ENCODE measurements around the gene ACTL6B.

The ACTL6B gene

GRCh38 chr7:100626530-100627237 lies 29.6 kb downstream of the ACTL6B start:
- no peak for FAIRE-seq

DNA sequence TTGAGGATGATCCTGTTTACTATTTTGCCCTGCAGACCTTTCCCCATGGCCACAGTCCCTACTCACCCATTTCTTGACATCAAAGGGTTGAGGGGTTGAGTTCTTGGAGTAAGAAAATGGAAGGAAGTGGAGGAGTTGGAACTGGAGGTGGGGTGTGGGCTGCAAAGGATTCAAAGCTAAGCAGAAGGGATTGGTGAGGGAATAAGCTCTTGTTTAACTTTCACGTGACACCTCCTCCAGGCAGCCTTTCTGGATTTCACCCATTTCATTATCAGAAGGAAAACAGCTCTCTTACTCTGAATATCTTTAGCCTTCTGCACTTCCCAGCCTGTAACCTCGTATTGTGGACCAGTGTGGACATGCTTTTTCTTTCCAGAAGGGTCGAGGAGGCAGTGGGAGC lies 30.2 kb downstream of the ACTL6B start:
- FAIRE-seq, result no peak

GRCh38 chr7:100623951-100624824 lies 32.1 kb downstream of the ACTL6B start:
- FAIRE-seq, result no peak

GRCh38 chr7:100621554-100621953 lies 34.7 kb downstream of the ACTL6B start:
- no peak for FAIRE-seq

DNA sequence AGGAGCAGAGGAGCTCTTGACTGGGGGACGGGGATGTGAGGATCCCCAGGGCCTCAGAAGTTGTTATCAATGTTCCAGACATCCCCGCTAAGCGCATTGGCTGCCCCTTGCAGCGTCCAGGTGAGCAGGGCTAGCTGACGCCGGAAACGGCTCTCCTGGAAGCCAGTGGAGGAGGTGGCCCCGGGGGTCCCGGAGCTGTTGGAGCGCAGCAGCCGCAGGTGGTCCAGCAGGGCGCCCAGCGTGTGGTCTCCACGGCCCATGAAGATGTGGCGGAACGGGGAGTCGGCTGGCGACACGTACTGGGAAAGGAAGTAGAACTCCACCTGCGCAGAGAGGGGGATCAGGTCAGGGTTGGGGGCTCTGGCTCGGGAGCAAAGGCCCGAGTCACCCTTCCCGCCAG lies 35.4 kb downstream of the ACTL6B start:
- no peak for FAIRE-seq

GRCh38 chr7:100620239-100620638 lies 36.0 kb downstream of the ACTL6B start:
- FAIRE-seq, result no peak

GRCh38 chr7:100614308-100614861 lies 41.9 kb downstream of the ACTL6B start:
- no peak for FAIRE-seq

DNA sequence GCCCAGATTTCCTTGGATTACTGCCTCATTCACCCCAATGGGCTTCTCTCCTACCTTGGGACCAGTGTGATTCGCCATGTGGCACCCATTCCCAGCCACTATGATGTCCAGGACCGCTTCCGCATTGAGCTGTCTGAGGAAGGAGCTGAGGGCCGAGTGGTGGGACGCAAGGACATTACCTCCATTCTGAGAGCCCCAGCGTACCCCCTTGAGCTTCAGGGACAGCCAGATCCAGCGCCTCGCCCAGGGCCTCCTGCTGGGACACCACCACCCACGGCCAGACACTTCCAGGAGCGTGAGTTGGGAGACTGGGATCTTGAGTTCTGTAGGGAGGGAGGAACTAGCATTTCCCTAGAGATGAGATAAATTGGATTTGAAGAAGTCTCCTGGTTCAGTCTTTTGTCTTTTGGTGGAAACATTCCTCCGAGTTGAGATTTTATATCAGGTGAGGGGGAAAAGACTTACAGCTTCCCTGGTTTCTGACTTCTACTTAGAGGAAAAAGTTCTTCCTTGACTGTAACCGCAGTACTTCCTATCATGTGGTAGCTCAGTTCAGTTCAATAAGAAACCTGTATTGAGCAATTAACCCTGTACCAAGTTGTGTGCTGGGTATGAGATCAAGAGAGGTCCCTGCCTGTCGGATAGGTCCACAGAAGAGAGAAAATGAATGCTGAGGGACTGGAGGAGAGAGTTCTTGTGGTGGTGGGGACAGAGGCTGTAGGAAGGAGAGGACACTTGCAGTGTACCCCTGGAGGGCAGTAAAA lies 42.7 kb downstream of the ACTL6B start:
- no peak for FAIRE-seq

GRCh38 chr7:100612730-100613390 lies 43.4 kb downstream of the ACTL6B start:
- no peak for FAIRE-seq

GRCh38 chr7:100611983-100612729 lies 44.1 kb downstream of the ACTL6B start, which contains the start of gene MOSPD3:
Gene MOSPD3 (plus strand): TSS chr7:100612540. CDS start chr7:100612792, 252 bp downstream.
- peak; percentile 99 for FAIRE-seq

- FAIRE-seq, result no peak
These were observed 46.3 kb downstream of the ACTL6B start for GRCh38 chr7:100609958-100610357.

- no peak for FAIRE-seq
These were observed 49.1 kb downstream of the ACTL6B start for GRCh38 chr7:100607111-100607510.

GRCh38 chr7:100606313-100606712 lies 49.9 kb downstream of the ACTL6B start:
- FAIRE-seq, result no peak

GRCh38 chr7:100604976-100605911 lies 51.0 kb downstream of the ACTL6B start:
- no peak for FAIRE-seq

- FAIRE-seq, result no peak
These were observed 51.9 kb downstream of the ACTL6B start for GRCh38 chr7:100604028-100604975.

DNA sequence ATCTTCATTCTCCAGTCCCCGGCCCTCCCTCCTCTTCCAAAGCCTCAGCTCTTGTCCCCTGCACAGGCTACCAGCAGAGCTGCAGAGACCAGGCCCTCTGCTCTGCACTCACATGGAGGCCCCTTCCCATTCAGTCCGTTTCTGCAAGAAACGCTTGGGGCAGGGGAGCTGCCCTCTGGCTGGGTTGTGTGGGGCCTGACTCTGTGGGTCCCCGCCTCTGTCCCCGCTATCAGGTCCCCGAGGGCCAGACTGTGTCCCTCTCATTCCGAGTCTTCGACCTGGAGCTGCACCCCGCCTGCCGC lies 52.6 kb downstream of the ACTL6B start:
- FAIRE-seq, result no peak

DNA sequence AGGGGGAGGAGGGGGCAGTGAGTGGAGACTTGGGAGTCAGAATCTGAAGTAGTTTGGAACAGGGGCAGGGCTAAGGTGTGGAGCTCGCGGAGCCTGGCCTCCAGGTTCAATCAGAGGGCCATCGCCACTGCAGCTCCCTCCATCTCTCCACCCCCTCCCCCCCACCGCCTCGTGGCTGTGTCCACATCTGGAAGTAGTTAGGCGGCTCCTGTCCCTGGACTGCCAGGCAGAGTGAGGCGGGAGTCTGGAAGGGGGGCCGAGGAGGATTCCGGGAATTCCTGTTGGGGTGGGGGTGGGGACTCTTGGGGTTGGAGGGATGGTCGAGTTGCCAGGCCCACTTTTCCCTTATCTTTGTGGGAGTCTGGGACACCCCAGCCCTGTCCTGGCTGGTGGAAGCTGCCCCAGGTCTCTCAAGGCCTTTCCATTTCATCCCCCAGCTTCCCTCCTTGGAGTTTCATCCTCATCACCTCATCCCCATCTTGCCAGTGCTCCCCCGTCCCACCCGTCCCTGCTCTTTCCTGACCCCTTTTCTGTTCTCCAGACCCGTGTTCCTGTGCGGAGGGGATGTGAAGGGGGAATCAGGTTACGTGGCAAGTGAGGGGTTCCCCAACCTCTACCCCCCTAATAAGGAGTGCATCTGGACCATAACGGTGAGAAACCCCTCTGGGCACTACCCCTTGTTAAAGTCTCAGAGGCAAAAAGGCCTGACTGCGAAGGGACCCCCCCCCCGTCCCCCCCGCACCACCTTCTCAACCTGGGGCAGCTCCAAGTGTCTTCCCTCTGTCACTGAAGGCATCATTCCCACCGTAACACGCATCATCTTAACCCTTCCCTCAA lies 53.1 kb downstream of the ACTL6B start:
- no peak for FAIRE-seq

DNA sequence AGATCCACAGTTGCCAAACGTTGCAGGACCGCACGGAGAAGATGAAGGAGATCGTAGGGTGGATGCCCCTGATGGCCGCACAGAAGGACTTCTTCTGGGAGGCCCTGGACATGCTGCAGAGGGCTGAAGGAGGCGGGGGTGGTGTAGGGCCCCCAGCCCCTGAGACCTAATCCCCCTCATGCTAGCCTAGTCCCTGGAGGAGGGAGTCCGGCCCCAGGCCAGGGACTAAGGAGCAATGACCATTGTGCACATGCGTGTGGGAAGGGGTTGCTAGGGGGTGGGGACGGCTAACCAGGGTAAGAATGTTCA lies 55.6 kb downstream of the ACTL6B start:
- FAIRE-seq, result no peak

All from G401.6 (cell line).